GM19240 (cell line): ENCODE results near the gene CORO7.

ENCODE experiments used
- DNase-seq: peaks from one replicate; pipeline ENCODE4 v3.0.0; 2011; ENCODE audit warnings: low spot score; ENCODE audit not compliant: insufficient read length

CORO7 gene

DNA sequence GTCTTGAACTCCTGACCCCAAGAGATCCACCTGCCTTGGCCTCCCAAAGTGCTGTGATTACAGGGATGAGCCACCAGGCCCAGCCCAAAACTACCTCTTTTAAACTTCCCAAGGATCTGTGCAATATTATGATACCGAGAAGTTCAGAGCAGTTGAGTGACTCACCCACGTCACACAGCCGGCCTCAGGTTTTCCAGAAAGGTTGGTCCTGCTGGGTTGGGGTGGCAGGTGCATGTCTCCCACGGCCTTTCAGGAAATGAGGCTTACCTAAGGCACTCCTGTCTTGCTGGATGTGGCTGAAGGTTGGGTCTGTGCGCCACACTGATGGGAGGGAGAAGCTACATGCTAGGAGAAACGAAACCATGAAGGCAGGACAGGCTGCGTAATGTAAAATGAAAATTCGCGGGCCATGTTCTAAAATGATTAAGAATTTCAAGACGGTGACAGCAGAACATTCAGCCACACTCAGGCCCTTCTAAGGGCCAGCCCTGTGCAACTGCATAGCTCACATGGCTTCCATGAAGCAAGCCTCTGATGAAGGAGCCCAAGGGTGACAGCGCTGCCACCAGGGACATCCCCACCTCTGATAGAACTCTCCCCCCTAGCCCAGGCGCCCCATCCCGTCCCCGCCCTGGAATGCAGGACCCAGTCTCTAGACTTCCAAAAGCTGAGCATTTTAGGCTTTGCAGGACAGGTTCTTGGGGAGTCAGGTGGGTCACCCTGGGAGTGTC is 107.1 kb downstream of the CORO7 start:
- DNase-seq: no peak

DNA sequence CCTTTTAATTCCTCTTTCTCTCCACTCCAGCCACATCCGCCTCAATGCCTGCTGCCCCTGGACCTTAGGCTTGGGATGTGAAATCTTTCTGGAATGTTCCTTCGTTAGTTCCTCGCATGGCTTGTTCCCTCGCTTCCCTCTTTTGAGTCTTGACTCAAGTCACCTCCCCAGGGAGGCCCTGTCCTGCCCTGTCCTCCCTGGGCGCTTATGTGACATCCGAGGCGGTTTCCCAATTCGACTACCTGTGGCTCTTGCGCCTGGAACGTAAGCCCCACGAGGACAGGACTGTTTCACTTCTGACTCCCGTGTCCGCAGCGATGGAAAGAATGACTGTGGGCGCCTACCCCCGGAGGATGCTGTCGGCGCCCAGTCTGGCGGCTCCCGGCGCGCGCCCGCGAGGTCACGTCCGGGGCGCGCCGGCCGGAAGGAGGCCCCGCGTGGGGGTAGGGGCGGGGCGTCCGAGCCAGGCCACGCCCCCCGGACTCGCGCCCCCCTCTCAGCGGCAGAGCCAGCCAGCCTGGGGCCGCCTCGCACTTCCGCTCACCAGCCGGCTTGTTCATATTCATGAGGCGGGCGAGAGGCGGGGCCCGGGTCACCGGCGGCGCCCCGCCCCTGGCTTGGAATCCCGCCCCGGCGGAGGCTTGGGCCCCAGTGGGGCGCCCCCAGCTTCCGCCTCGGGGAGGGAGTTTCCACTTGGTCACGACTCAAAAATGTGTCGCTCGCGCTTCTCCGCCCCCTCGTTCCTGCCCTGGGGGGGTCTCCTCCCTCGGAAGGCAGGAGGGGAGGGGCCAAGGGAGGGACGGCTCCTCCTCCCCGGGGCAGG is 109.0 kb downstream of the CORO7 start:
- peak; percentile 93 for DNase-seq

GRCh38 chr16:4306470-4307214 is 109.8 kb downstream of the CORO7 start:
- no peak for DNase-seq
